Lung (tissue), 12 donors: ENCODE results near the gene DDX1. TPM values are rescaled to one million over a fixed set of nuclear protein-coding genes. Genes with fewer than 3 reads are reported as not detected.

Source experiments
- ATAC-seq: fragments of 200-7000 bp; cut with Tn5 transposase; one replicate; pipeline ENCODE4 v1.9.1; 2020; ENCODE audit warnings: moderate number of reproducible peaks; ENCODE audit not compliant: insufficient read depth, low FRiP score
- DNase-seq, 3 donors: peaks; one replicate each; pipeline ENCODE4 v3.0.0-alpha.2; 2013 to 2017
- H3K27ac ChIP-seq, 2 donors: one replicate each; pipeline ENCODE4 v1.5.1; 2013; ENCODE audit warnings: mild to moderate bottlenecking in 2 of 2, moderate library complexity in 2 of 2, control low read depth in 1 of 2, inconsistent platforms in 1 of 2, low read depth in 1 of 2, low read length in 1 of 2
- H3K27me3 ChIP-seq, 3 donors: one replicate each; pipeline ENCODE4 v1.5.1; 2013; ENCODE audit warnings: low read length in 2 of 3; ENCODE audit not compliant: control insufficient read depth in 3 of 3, insufficient read depth in 3 of 3
- H3K36me3 ChIP-seq, 4 donors: one replicate each; pipeline ENCODE4 v1.5.1; 2013; ENCODE audit warnings: low read length in 4 of 4, mild to moderate bottlenecking in 1 of 4, moderate library complexity in 1 of 4; ENCODE audit not compliant: control insufficient read depth in 4 of 4, insufficient read depth in 4 of 4
- H3K4me1 ChIP-seq, 5 donors: one replicate each; pipeline ENCODE4 v1.5.1; 2013; ENCODE audit warnings: low read length in 5 of 5, mild to moderate bottlenecking in 2 of 5, moderate library complexity in 1 of 5; ENCODE audit not compliant: control insufficient read depth in 5 of 5, insufficient read depth in 5 of 5
- H3K4me3 ChIP-seq: one replicate; pipeline ENCODE4 v1.5.1; 2013; ENCODE audit warnings: mild to moderate bottlenecking, control low read depth, moderate library complexity
- H3K9ac ChIP-seq, 2 donors: one replicate each; pipeline ENCODE4 v1.5.1; 2013; ENCODE audit warnings: low read length in 2 of 2, control low read depth in 1 of 2; ENCODE audit not compliant: insufficient read depth in 1 of 2
- H3K9me3 ChIP-seq, 4 donors: one replicate each; pipeline ENCODE4 v1.5.1; 2013; ENCODE audit warnings: low read length in 3 of 4, mild to moderate bottlenecking in 1 of 4, moderate library complexity in 1 of 4; ENCODE audit not compliant: control insufficient read depth in 4 of 4, insufficient read depth in 3 of 4
- CTCF ChIP-seq: IDR thresholded peaks from 2 replicates; pipeline ENCODE4 v1.5.1; 2012; ENCODE audit warnings: mild to moderate bottlenecking; ENCODE audit errors: control extremely low read depth, extremely low read depth
- WGBS, 2 donors: extraction: QIAGEN DNeasy Blood & Tissue Kit; methylation state at CpG; one replicate each; pipeline ENCODE4 v1.1.7; 2013; 5-methylcytosine and 5-hydroxymethylcytosine counted together
- polyA plus RNA-seq, 2 donors: library from polyadenylated mRNA; stranded (reverse); fragments of 200-250 nt; gene quantifications; one replicate each; pipeline ENCODE4 v1.2.1, GENCODE V29; 2013
- total RNA-seq, 2 donors: library from RNA; depleted of rRNA in 1 of 2; stranded (reverse); fragments of >200 nt in 1 of 2; gene quantifications; one replicate each; pipeline ENCODE4 v1.2.1, GENCODE V29; 2014 to 2021
- donor health status: control.
- donor health status: control.
- donor health status: Bipolar disorder and iron deficiency.
- donor health status: healthy.
- donor health status: DM: yes; HTN: yes; CAD: no.

DDX1 gene
- total and polyA plus RNA-seq, 4 donors, result 53.7 to 85.2 (median 60.5) TPM

- Histone ChIP-seq H3K36me3 (peaks cover 0 to 7% (median 2%) of the 10 kb centered on the region in 4 donors), H3K4me1 (peaks cover 0 to 5% (median 0%) of the 10 kb centered on the region in 5 donors), H3K9me3 (no peaks in the 10 kb centered on the region), H3K27me3 (no peaks in the 10 kb centered on the region), H3K9ac (no peak overlapping the region), H3K4me3 (no peak overlapping the region), H3K27ac (no peak overlapping the region)
- ATAC-seq, result no peak
- WGBS, 2 donors, result 99 to 100% methylated on average over 2 of the region's 2 CpGs
- no peak for TF ChIP-seq CTCF
- DNase-seq, result no peak
These were observed 47.4 kb upstream of the DDX1 start for GRCh38 chr2:15544227-15544626.

GRCh38 chr2:15546297-15547098, 45.2 kb upstream of the DDX1 start:
- DNase-seq, result no peak

GRCh38 chr2:15547115-15547876, 44.4 kb upstream of the DDX1 start:
- H3K9me3 ChIP-seq, result no peaks in the 10 kb centered on the region
- peaks cover 0 to 5% (median 0%) of the 10 kb centered on the region in 5 donors for H3K4me1 ChIP-seq
- no peak for TF ChIP-seq CTCF
- WGBS, 2 donors, result 97% methylated on average over 4 of the region's 4 CpGs
- no peak overlapping the region for H3K27ac ChIP-seq
- H3K9ac ChIP-seq, result no peak overlapping the region
- DNase-seq, result no peak
- H3K27me3 ChIP-seq, result no peaks in the 10 kb centered on the region
- H3K4me3 ChIP-seq, result no peak overlapping the region
- ATAC-seq, result no peak
- peaks cover 3 to 9% (median 6%) of the 10 kb centered on the region in 4 donors for H3K36me3 ChIP-seq

More at GRCh38 chr2:15546297-15547098, 45.2 kb upstream of the DDX1 start:
- no peak overlapping the region for H3K9ac ChIP-seq
- no peaks in the 10 kb centered on the region for H3K9me3 ChIP-seq
- ATAC-seq, result no peak
- WGBS, 2 donors, result 91 to 95% methylated on average over 11 of the region's 11 CpGs
- H3K27me3 ChIP-seq, result no peaks in the 10 kb centered on the region
- no peak for TF ChIP-seq CTCF
- H3K36me3 ChIP-seq, result peaks cover under 1 to 9% (median 5%) of the 10 kb centered on the region in 4 donors
- peaks cover 0 to 5% (median 0%) of the 10 kb centered on the region in 5 donors for H3K4me1 ChIP-seq
- H3K4me3 ChIP-seq, result no peak overlapping the region
- H3K27ac ChIP-seq, result no peak overlapping the region
